Brain pericyte (primary cell): ENCODE results near the gene TOB2.
"Not testable (repeated sequence)": the region's sequence is repeated elsewhere in the genome, so short reads cannot be mapped to it uniquely, and the experiment has no call there.

Source experiments
- DNase-seq: peaks from one replicate; pipeline ENCODE4 v3.0.0-alpha.2; 2012; ENCODE audit warnings: low read depth, low spot score

The TOB2 gene

GRCh38 chr22:41468381-41469217 lies 22.0 kb upstream of the TOB2 start, which contains the start of the genes ACO2 and PHF5A:
TSS of gene ACO2 (plus strand) at chr22:41469117. CDS start at chr22:41469147, 30 bp downstream.
TSS of gene PHF5A (minus strand) at chr22:41468692. CDS start at chr22:41468653, 39 bp downstream.
- DNase-seq: peak; percentile 99

GRCh38 chr22:41461901-41462300 lies 15.3 kb upstream of the TOB2 start:
- DNase-seq: no peak

- not testable (repeated sequence) for DNase-seq
These were observed 13.5 kb upstream of the TOB2 start for GRCh38 chr22:41460071-41460470.

GRCh38 chr22:41459431-41459830 lies 12.8 kb upstream of the TOB2 start:
- no peak for DNase-seq

- DNase-seq: no peak
These were observed 11.6 kb upstream of the TOB2 start for GRCh38 chr22:41458161-41458728.

GRCh38 chr22:41448189-41448808 lies 1.7 kb upstream of the TOB2 start:
- peak; percentile 97 for DNase-seq

GRCh38 chr22:41447435-41448188 lies 1.0 kb upstream of the TOB2 start:
- no peak for DNase-seq

GRCh38 chr22:41446057-41446501 lies 522 bp downstream of the TOB2 start:
- DNase-seq: no peak

GRCh38 chr22:41445129-41446056 lies 1.2 kb downstream of the TOB2 start:
- DNase-seq: no peak

- peak; percentile 91 for DNase-seq
These were observed 2.1 kb downstream of the TOB2 start for GRCh38 chr22:41444360-41445128.

GRCh38 chr22:41442240-41442792 lies 4.3 kb downstream of the TOB2 start:
- no peak for DNase-seq

GRCh38 chr22:41440511-41440910 lies 6.1 kb downstream of the TOB2 start:
- not testable (repeated sequence) for DNase-seq

GRCh38 chr22:41437198-41437597 lies 9.4 kb downstream of the TOB2 start:
- DNase-seq: no peak

GRCh38 chr22:41436322-41437113 lies 10.1 kb downstream of the TOB2 start:
- no peak for DNase-seq

GRCh38 chr22:41435560-41435959 lies 11.0 kb downstream of the TOB2 start:
- no peak for DNase-seq

GRCh38 chr22:41434361-41435003 lies 12.1 kb downstream of the TOB2 start:
- not testable (repeated sequence) for DNase-seq

GRCh38 chr22:41433480-41433879 lies 13.1 kb downstream of the TOB2 start:
- DNase-seq: not testable (repeated sequence)

- no peak for DNase-seq
These were observed 14.9 kb downstream of the TOB2 start for GRCh38 chr22:41431656-41432055.
